H1 (cell line): ENCODE measurements around the gene PPP1CA. TPM values are rescaled to one million over a fixed set of nuclear protein-coding genes. Genes with fewer than 3 reads are reported as not detected.

Experiments used
- HDAC6 ChIP-seq: IDR thresholded peaks from one replicate; pipeline ENCODE4 v1.7.1; 2012; ENCODE audit warnings: low read depth, mild to moderate bottlenecking, inconsistent platforms, low read length, moderate library complexity
- TEAD4 ChIP-seq: IDR thresholded peaks from 2 replicates; pipeline ENCODE4 v1.6.1; 2012; ENCODE audit warnings: low read depth, low read length, inconsistent platforms, mixed read lengths
- polyA plus RNA-seq, 7 experiments: library from polyadenylated mRNA; depleted of rRNA in 3 of 7; stranded (reverse) in 5 of 7; unstranded in 2 of 7; fragments of >200 nt in 5 of 7; fragments of 200-250 nt in 2 of 7; gene quantifications; 1 replicate in 5 of 7; 2 replicates in 1 of 7; 4 replicates in 1 of 7; pipeline versions ENCODE4 v1.2.1 to v1.2.3, GENCODE V29; 2011 to 2013; ENCODE audit warnings: missing spikeins in 2 of 7, mixed read lengths in 2 of 7
- total RNA-seq: library from RNA; stranded (reverse); fragmentation: NEBNext Ultra II Directional; extraction: Animal tissue kit (Norgen Biotek cat#: 25700); gene quantifications from 2 replicates; pipeline ENCODE4 v1.2.1, GENCODE V29; 2021

PPP1CA gene
- total and polyA plus RNA-seq, 2 of the 8 experiments (the other 6 are each of a cell fraction or from before 2014, with no cell fraction given), result 198 to 359 TPM

- no peak for TF ChIP-seq TEAD4
- no peak for TF ChIP-seq HDAC6
Observed at GRCh38 chr11:67409781-67410368, 8.2 kb upstream of the PPP1CA start (continued).
